Mesenchymal stem cell (in vitro differentiated cells and primary cell): ENCODE results near the gene SYNRG.

ENCODE experiments used
- DNase-seq: peaks from one replicate; pipeline ENCODE4 v3.0.0-alpha.2; 2013
- H2AFZ ChIP-seq: one replicate; pipeline ENCODE4 v1.6.1; 2013; ENCODE audit warnings: low read depth, mild to moderate bottlenecking, control low read depth, inconsistent platforms, low read length, moderate library complexity
- H2AK5ac ChIP-seq: 2 replicates; pipeline ENCODE4 v1.6.1; 2013; ENCODE audit warnings: low read length, moderate library complexity, mild to moderate bottlenecking, inconsistent platforms; ENCODE audit not compliant: severe bottlenecking
- H2BK120ac ChIP-seq: one replicate; pipeline ENCODE4 v1.6.1; 2013; ENCODE audit warnings: low read depth, mild to moderate bottlenecking, inconsistent platforms, low read length, moderate library complexity
- H2BK12ac ChIP-seq, 2 experiments: one replicate each; pipeline ENCODE4 v1.6.1; 2013; ENCODE audit warnings: inconsistent platforms in 2 of 2, low read length in 2 of 2, mild to moderate bottlenecking in 2 of 2, moderate library complexity in 2 of 2, control low read depth in 1 of 2
- H2BK15ac ChIP-seq: one replicate; pipeline ENCODE4 v1.6.1; 2013; ENCODE audit warnings: mild to moderate bottlenecking, low read depth, inconsistent platforms; ENCODE audit not compliant: poor library complexity, severe bottlenecking
- H2BK5ac ChIP-seq: 2 replicates; pipeline ENCODE4 v1.6.1; 2013; ENCODE audit warnings: low read depth, mild to moderate bottlenecking, low read length, control low read depth, inconsistent platforms; ENCODE audit not compliant: poor library complexity, severe bottlenecking
- H3K14ac ChIP-seq, 2 experiments: one replicate each; pipeline ENCODE4 v1.6.1; 2013; ENCODE audit warnings: inconsistent platforms in 2 of 2, low read length in 2 of 2, control low read depth in 1 of 2, mild to moderate bottlenecking in 1 of 2, moderate library complexity in 1 of 2
- H3K18ac ChIP-seq, 2 experiments: one replicate each; pipeline ENCODE4 v1.6.1; 2013; ENCODE audit warnings: inconsistent platforms in 2 of 2, low read length in 2 of 2, control low read depth in 1 of 2, low read depth in 1 of 2, mild to moderate bottlenecking in 1 of 2
- H3K23ac ChIP-seq, 2 experiments: one replicate each; pipeline ENCODE4 v1.6.1; 2013; ENCODE audit warnings: inconsistent platforms in 2 of 2, low read length in 2 of 2, mild to moderate bottlenecking in 2 of 2, moderate library complexity in 2 of 2, control low read depth in 1 of 2
- H3K27ac ChIP-seq: 2 replicates; pipeline ENCODE4 v1.5.1; 2013; ENCODE audit warnings: mild to moderate bottlenecking, moderate library complexity, low read length, control low read depth, inconsistent platforms; ENCODE audit not compliant: poor library complexity, severe bottlenecking
- H3K27me3 ChIP-seq, 2 experiments: 2 replicates each; pipeline versions ENCODE4 v1.6.1 to v1.7.0; 2013; ENCODE audit warnings: low read length in 2 of 2, mild to moderate bottlenecking in 2 of 2, moderate library complexity in 2 of 2, control low read depth in 1 of 2, inconsistent platforms in 1 of 2; ENCODE audit not compliant: control insufficient read depth in 1 of 2, insufficient read depth in 1 of 2
- H3K36me3 ChIP-seq, 2 experiments: 2 replicates each; pipeline versions ENCODE4 v1.6.1 to v1.7.0; 2013; ENCODE audit warnings: low read length in 2 of 2, control low read depth in 1 of 2, inconsistent platforms in 1 of 2, low read depth in 1 of 2, mild to moderate bottlenecking in 1 of 2; ENCODE audit not compliant: insufficient read depth in 2 of 2, control insufficient read depth in 1 of 2
- H3K4ac ChIP-seq, 2 experiments: one replicate each; pipeline ENCODE4 v1.6.1; 2013; ENCODE audit warnings: inconsistent platforms in 2 of 2, low read length in 2 of 2, mild to moderate bottlenecking in 2 of 2, moderate library complexity in 2 of 2, control low read depth in 1 of 2, low read depth in 1 of 2
- H3K4me1 ChIP-seq: 2 replicates; pipeline ENCODE4 v1.6.1; 2013; ENCODE audit warnings: low read depth, low read length, control low read depth; ENCODE audit not compliant: control insufficient read depth, insufficient read depth
- H3K4me2 ChIP-seq: 2 replicates; pipeline ENCODE4 v1.6.1; 2013; ENCODE audit warnings: low read length, mild to moderate bottlenecking, inconsistent platforms; ENCODE audit not compliant: poor library complexity, severe bottlenecking
- H3K4me3 ChIP-seq, 2 experiments: 2 replicates each; pipeline versions ENCODE4 v1.5.1 to v1.7.0; 2013; ENCODE audit warnings: low read length in 2 of 2, mild to moderate bottlenecking in 2 of 2, control low read depth in 1 of 2, low read depth in 1 of 2; ENCODE audit not compliant: insufficient read depth in 1 of 2
- H3K79me1 ChIP-seq: replicated peaks from 2 replicates; pipeline ENCODE4 v1.6.1; 2013; ENCODE audit warnings: mild to moderate bottlenecking, control low read depth, low read length, inconsistent platforms; ENCODE audit not compliant: poor library complexity, severe bottlenecking
- H3K9ac ChIP-seq: 2 replicates; pipeline ENCODE4 v1.7.0; 2013; ENCODE audit warnings: mild to moderate bottlenecking, low read length, moderate library complexity
- H3K9me3 ChIP-seq: 2 replicates; pipeline ENCODE4 v1.7.0; 2013; ENCODE audit warnings: mild to moderate bottlenecking, low read length; ENCODE audit not compliant: control insufficient read depth
- H4K8ac ChIP-seq: one replicate; pipeline ENCODE4 v1.6.1; 2013; ENCODE audit warnings: inconsistent platforms, mild to moderate bottlenecking, low read length, moderate library complexity
- H4K91ac ChIP-seq: one replicate; pipeline ENCODE4 v1.6.1; 2013; ENCODE audit warnings: mild to moderate bottlenecking, low read length, inconsistent platforms
- WGBS: methylation state at CpG from one replicate; pipeline ENCODE4 v1.1.7; 2013; ENCODE audit warnings: mixed read lengths; 5-methylcytosine and 5-hydroxymethylcytosine counted together

Gene SYNRG

DNA sequence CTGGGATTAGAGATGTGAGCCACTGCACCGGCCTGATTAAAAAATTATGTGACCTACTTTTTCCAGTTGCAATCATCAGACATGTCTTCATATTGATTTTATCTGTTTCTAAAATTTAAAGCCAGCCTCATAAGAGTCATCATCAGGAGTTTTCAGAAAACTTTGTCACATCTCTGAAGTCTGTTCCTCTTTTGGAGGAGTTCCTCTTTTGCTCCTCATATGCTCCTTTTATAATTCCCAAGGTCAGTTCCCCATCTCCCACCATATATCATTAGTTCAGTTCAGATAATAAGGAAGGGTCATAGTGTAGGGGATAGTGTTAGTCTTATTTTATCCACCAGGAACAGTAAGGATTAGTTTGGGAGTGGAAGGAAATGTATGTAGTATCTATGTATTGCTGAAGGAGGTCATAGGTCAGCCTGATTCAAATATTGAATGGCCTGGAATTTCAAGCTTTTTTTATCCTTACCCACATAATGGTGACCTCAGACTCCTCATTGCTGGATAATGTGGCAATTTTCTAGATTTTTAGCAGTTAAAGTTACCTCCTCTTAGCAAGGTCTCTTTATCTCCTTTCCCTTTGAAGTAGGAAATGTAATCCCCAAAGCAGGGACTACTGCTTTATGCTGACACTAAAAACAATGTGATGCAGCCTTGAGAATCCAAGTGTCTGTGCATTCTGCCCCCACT, 133.3 kb downstream of the SYNRG start:
- Histone ChIP-seq H3K4ac (no peak overlapping the region), H3K18ac (no peak overlapping the region), H2BK120ac (no peak overlapping the region), H3K4me3 (no peak overlapping the region), H3K4me1 (peaks cover 3% of the 10 kb centered on the region), H2BK15ac (no peak overlapping the region), H3K27ac (peak overlapping the region; percentile 51), H3K36me3 (peaks cover 16 to 57% of the 10 kb centered on the region in 2 experiments), H2BK5ac (no peak overlapping the region), H2AFZ (no peak overlapping the region), H3K23ac (no peak overlapping the region), H3K14ac (no peak overlapping the region), H3K4me2 (no peak overlapping the region), H3K9me3 (no peaks in the 10 kb centered on the region), H2AK5ac (peak overlapping the region; percentile 5), H2BK12ac (peak overlapping the region in 1 of 2 experiments; percentile 57), H3K9ac (peak overlapping the region; percentile 84), H3K27me3 (no peaks in the 10 kb centered on the region), H3K79me1 (peaks cover 4% of the 10 kb centered on the region), H4K91ac (no peak overlapping the region), H4K8ac (no peak overlapping the region)
- WGBS: 92% methylated on average over 1 of the region's 1 CpG
- DNase-seq: no peak

DNA sequence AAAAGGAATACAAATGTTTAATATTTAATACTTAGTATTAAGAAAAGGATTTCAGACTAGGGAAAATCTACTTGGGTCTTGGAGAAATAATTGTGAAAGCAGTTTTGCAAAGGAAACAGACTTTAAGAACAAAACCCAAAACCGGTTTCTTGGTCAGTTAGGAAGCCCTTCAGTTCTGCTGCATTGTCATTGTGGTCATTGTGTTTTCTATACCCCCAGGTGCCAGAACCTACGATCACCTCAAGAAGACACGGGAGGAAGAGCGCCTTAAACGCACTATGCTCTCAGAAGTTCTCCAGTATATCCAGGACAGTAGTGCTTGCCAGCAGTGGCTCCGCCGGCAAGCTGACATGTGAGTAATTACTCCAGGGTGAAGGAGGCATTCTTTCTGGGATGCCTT, 139.0 kb downstream of the SYNRG start:
- no peak overlapping the region for H4K8ac ChIP-seq
- H3K18ac ChIP-seq: no peak overlapping the region
- no peak overlapping the region for H2BK5ac ChIP-seq
- H3K23ac ChIP-seq: no peak overlapping the region
- peaks cover 3% of the 10 kb centered on the region for H3K79me1 ChIP-seq
- H2BK12ac ChIP-seq: no peak overlapping the region
- no peaks in the 10 kb centered on the region for H3K4me1 ChIP-seq
- no peak overlapping the region for H2AFZ ChIP-seq
- no peak overlapping the region for H3K14ac ChIP-seq
- no peaks in the 10 kb centered on the region for H3K27me3 ChIP-seq
- no peak overlapping the region for H4K91ac ChIP-seq
- 97% methylated on average over 7 of the region's 7 CpGs for WGBS
- DNase-seq: no peak
- H3K4me3 ChIP-seq: no peak overlapping the region
- H3K9ac ChIP-seq: no peak overlapping the region
- H3K4ac ChIP-seq: no peak overlapping the region
- peaks cover 13 to 73% of the 10 kb centered on the region in 2 experiments for H3K36me3 ChIP-seq
- H3K4me2 ChIP-seq: no peak overlapping the region
- no peak overlapping the region for H2BK120ac ChIP-seq
- H2BK15ac ChIP-seq: no peak overlapping the region
- no peak overlapping the region for H3K27ac ChIP-seq
- H2AK5ac ChIP-seq: no peak overlapping the region
- no peaks in the 10 kb centered on the region for H3K9me3 ChIP-seq

DNA sequence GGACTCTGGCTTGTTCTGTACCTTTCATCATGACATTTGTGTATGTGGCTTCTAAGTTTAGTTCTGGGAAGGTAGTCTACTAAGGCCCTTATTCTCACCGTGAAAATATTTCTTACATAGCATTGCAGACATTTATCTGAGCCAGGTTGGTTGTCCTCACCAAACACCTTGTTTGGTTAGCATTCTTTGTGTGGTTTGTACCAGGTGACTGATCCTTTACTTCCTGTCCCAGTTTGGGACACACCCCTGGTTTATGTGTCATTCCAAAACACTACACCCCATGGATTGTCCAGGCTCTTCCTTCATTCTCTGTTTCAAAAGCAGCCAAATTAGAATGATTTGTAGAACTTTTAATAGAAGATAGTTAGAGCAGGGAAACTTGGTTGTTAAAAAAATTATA, 142.7 kb downstream of the SYNRG start:
- no peak overlapping the region for H3K18ac ChIP-seq
- no peak overlapping the region for H2BK120ac ChIP-seq
- no peak overlapping the region for H3K14ac ChIP-seq
- H3K79me1 ChIP-seq: peaks cover 6% of the 10 kb centered on the region
- no peak overlapping the region for H2BK5ac ChIP-seq
- no peak overlapping the region for H4K8ac ChIP-seq
- H3K27me3 ChIP-seq: no peaks in the 10 kb centered on the region
- H3K4me3 ChIP-seq: no peak overlapping the region
- H3K4me1 ChIP-seq: no peaks in the 10 kb centered on the region
- H3K4ac ChIP-seq: no peak overlapping the region
- H3K9ac ChIP-seq: no peak overlapping the region
- H3K36me3 ChIP-seq: peaks cover 11 to 65% of the 10 kb centered on the region in 2 experiments
- 100% methylated on average over 1 of the region's 1 CpG for WGBS
- no peak overlapping the region for H2BK12ac ChIP-seq
- no peak overlapping the region for H3K27ac ChIP-seq
- no peaks in the 10 kb centered on the region for H3K9me3 ChIP-seq
- no peak overlapping the region for H3K23ac ChIP-seq
- no peak overlapping the region for H2AK5ac ChIP-seq
- no peak overlapping the region for H3K4me2 ChIP-seq
- no peak overlapping the region for H4K91ac ChIP-seq
- DNase-seq: no peak
- no peak overlapping the region for H2AFZ ChIP-seq
- no peak overlapping the region for H2BK15ac ChIP-seq

DNA sequence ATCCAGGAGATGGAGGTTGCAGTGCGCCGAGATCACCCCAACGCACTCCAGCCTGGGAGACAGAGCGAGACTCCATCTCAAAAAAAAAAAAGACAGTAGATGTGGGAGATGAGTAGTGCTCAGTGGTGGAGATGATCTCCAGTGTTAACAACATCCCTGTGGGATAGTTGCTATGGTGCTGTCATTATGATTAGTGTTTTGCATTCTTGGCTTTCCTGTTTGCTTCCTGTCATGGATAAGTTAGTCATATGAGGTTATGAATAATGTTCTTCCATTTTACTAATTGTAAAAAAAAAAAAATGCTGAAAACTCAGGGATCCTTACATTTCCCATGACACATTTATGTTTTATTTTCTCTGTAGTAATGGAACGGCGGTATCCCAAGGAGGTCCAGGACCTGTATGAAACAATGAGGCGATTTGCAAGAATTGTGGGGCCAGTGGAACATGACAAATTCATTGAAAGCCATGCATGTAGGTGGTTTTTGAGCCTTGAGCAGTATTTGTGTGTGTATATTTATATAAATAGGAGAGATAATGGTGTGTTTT, 144.1 kb downstream of the SYNRG start:
- Histone ChIP-seq H4K91ac (no peak overlapping the region), H2AFZ (no peak overlapping the region), H3K36me3 (peaks cover 12 to 64% of the 10 kb centered on the region in 2 experiments), H2BK15ac (no peak overlapping the region), H3K4me1 (no peaks in the 10 kb centered on the region), H3K4me2 (no peak overlapping the region), H3K4ac (no peak overlapping the region), H3K9ac (peak overlapping the region; percentile 40), H3K18ac (no peak overlapping the region), H2BK12ac (no peak overlapping the region), H3K27me3 (no peaks in the 10 kb centered on the region), H2AK5ac (no peak overlapping the region), H2BK5ac (no peak overlapping the region), H3K79me1 (peaks cover 5% of the 10 kb centered on the region), H4K8ac (no peak overlapping the region), H3K9me3 (no peaks in the 10 kb centered on the region), H3K4me3 (no peak overlapping the region), H3K23ac (no peak overlapping the region), H2BK120ac (no peak overlapping the region), H3K27ac (no peak overlapping the region), H3K14ac (no peak overlapping the region)
- WGBS: 94% methylated on average over 7 of the region's 7 CpGs
- peak; percentile 52 for DNase-seq
